Neural crest cell (in vitro differentiated cells): Measurements from ENCODE around the gene MICAL2. TPM values are rescaled to one million over a fixed set of nuclear protein-coding genes. Genes with fewer than 3 reads are reported as not detected.

Experiments used
- DNase-seq: peaks from one replicate; pipeline ENCODE4 v3.0.0; 2021; ENCODE audit warnings: low read depth, mixed read lengths, low spot score
- H3K27ac Mint-ChIP-seq: one replicate; pipeline ENCODE4 v1.8.0; 2021; ENCODE audit warnings: mild to moderate bottlenecking, mixed read lengths; ENCODE audit not compliant: unreplicated experiment
- H3K27me3 Mint-ChIP-seq: 2 replicates; pipeline ENCODE4 v1.8.0; 2021; ENCODE audit warnings: low read depth, mild to moderate bottlenecking, mixed read lengths
- H3K36me3 Mint-ChIP-seq: 2 replicates; pipeline ENCODE4 v1.8.0; 2021; ENCODE audit warnings: low read depth, mild to moderate bottlenecking, mixed read lengths
- H3K4me1 Mint-ChIP-seq: 2 replicates; pipeline ENCODE4 v1.8.0; 2021; ENCODE audit warnings: mixed read lengths
- H3K4me3 Mint-ChIP-seq: one replicate; pipeline ENCODE4 v1.8.0; 2021; ENCODE audit warnings: mild to moderate bottlenecking, mixed read lengths
- H3K9me3 Mint-ChIP-seq: 2 replicates; pipeline ENCODE4 v1.8.0; 2021; ENCODE audit warnings: mixed read lengths
- total RNA-seq: library from RNA; stranded (reverse); gene quantifications from 2 replicates; pipeline ENCODE4 v1.2.1, GENCODE V29; 2021
- TF ChIP-seq, protein P1 (sequence below): fragments of 200-600 bp; sonication (generic); conservative IDR thresholded peaks from 2 replicates; pipeline ENCODE4 v1.5.0; 2021; ENCODE audit warnings: antibody characterized with exemption, mild to moderate bottlenecking

MICAL2 gene
- total RNA-seq, 1 donor from 2014 or later: 1.1 TPM

DNA sequence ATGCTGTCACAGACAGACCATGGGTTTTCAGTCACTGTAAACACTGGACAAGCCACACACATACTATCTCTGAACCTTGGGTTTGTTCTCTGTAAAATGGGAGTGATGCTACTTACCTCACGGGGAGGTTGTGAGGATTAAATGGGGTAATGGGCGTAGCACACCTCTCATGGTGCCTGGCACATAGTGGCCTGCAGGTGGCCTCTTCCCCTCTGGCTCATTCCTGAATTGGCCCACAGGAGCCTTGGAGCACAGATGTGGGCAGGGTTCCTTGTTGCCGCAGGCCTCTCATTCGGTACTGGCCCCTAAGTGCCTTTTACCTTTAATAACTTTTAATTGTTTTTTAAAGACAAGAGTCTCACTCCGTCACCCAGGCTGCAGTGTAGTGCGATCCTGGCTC is 11.7 kb downstream of the MICAL2 start:
- no peaks in the 10 kb centered on the region for H3K9me3 Mint-ChIP-seq
- DNase-seq: no peak
- no peak overlapping the region for H3K4me3 Mint-ChIP-seq
- H3K27ac Mint-ChIP-seq: no peak overlapping the region
- peaks cover 7% of the 10 kb centered on the region for H3K27me3 Mint-ChIP-seq
- TF ChIP-seq, protein P1, sequence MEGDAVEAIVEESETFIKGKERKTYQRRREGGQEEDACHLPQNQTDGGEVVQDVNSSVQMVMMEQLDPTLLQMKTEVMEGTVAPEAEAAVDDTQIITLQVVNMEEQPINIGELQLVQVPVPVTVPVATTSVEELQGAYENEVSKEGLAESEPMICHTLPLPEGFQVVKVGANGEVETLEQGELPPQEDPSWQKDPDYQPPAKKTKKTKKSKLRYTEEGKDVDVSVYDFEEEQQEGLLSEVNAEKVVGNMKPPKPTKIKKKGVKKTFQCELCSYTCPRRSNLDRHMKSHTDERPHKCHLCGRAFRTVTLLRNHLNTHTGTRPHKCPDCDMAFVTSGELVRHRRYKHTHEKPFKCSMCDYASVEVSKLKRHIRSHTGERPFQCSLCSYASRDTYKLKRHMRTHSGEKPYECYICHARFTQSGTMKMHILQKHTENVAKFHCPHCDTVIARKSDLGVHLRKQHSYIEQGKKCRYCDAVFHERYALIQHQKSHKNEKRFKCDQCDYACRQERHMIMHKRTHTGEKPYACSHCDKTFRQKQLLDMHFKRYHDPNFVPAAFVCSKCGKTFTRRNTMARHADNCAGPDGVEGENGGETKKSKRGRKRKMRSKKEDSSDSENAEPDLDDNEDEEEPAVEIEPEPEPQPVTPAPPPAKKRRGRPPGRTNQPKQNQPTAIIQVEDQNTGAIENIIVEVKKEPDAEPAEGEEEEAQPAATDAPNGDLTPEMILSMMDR: peak; percentile 44
- H3K4me1 Mint-ChIP-seq: peaks cover 8% of the 10 kb centered on the region
- H3K36me3 Mint-ChIP-seq: no peaks in the 10 kb centered on the region

DNA sequence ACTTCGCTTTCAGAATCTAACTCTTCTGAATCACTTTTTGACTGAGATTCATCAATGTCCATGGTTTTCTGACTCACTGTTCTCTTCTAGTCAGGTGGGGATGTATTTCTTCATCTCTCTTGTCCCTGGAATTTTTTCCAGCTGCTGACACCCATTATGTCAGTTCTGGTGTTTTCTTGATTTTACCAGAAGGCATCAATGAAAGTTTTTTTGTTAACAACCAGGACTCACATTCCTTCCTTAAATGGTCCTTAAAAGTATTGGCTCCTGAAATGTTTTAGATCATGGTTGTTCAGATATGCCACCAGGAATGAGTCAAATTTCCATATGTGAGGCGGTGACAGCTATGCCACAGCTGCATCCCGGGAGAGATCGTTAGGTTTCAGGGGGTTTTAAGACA is 12.9 kb downstream of the MICAL2 start:
- TF ChIP-seq, protein P1: no peak
- Mint-ChIP-seq H3K9me3 (no peaks in the 10 kb centered on the region), H3K4me1 (peaks cover 8% of the 10 kb centered on the region), H3K27ac (no peak overlapping the region), H3K36me3 (no peaks in the 10 kb centered on the region), H3K27me3 (peaks cover 11% of the 10 kb centered on the region), H3K4me3 (no peak overlapping the region)
- no peak for DNase-seq

DNA sequence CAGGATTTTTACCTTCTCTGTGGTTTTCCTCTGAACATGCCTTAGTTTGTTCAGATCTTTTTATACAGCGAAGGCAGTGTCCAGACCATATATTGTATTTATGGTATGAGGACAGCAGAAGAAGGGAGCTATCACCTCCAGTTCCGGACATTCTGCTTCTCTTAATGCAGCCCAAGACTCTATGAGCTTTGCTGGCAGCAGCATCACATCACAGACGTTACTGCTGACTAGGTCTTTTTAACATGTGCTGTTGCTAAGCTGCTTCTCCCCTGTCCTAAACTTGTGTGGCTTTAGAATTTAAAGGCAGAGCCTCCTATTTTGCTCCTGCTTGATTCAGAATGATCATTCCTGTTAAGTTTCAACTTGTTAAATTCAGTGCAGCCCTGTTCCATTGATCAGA is 13.4 kb downstream of the MICAL2 start:
- no peak overlapping the region for H3K4me3 Mint-ChIP-seq
- H3K27ac Mint-ChIP-seq: no peak overlapping the region
- H3K27me3 Mint-ChIP-seq: peaks cover 11% of the 10 kb centered on the region
- H3K36me3 Mint-ChIP-seq: no peaks in the 10 kb centered on the region
- TF ChIP-seq, protein P1: no peak
- DNase-seq: no peak
- H3K9me3 Mint-ChIP-seq: no peaks in the 10 kb centered on the region
- peaks cover 8% of the 10 kb centered on the region for H3K4me1 Mint-ChIP-seq

DNA sequence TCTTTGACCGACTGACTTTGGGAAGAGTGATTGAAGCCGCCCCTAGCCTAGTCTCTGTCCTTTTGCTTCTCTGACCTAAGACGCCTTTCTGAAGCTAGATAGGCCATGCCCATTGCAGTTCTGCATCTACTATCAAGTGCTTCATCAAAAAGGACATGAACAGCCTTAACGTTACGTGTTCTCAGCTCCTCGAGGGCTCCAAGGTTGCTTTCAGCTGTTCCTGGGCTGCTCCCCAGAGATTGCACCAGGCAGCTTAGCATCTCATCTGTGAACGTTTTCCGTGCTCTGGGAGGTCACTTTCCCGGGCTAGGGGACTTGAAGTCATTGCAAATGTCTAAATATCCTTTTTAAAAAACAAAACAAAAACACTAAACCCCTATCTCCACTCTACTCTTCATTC is 13.9 kb downstream of the MICAL2 start:
- peaks cover 8% of the 10 kb centered on the region for H3K4me1 Mint-ChIP-seq

DNA sequence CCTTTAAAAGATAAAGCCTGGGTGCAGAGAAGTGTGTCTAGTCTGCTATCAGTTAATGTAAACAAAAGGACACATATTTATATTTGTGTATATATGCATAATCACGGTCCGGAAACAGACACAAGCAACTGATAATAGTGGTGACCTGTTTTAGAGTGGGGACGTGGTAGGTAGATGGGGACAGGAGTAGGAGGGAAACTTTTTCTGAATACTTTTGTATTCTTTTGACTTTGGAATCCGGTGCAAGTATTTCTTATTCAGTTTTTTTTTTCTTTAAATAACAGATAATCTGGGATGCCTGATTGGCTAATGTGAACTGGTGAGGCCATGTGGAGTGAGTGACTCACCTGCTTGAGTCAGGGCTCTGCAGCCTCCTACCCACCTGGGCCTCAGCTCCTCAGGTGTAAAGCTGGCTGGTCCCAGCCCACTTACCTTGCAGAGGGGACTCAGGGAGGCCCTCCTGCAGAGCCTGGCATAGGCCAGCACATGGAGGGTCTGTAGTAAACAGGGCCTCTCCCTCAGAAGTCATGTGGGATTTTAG is 15.3 kb downstream of the MICAL2 start:
- Mint-ChIP-seq H3K4me3 (no peak overlapping the region), H3K4me1 (no peaks in the 10 kb centered on the region), H3K27me3 (peaks cover 9% of the 10 kb centered on the region), H3K9me3 (no peaks in the 10 kb centered on the region), H3K27ac (no peak overlapping the region), H3K36me3 (no peaks in the 10 kb centered on the region)
- TF ChIP-seq, protein P1: no peak
- no peak for DNase-seq

More for the DNA sequence above, 13.9 kb downstream of the MICAL2 start:
- DNase-seq: no peak
- no peak overlapping the region for H3K27ac Mint-ChIP-seq
- H3K36me3 Mint-ChIP-seq: no peaks in the 10 kb centered on the region
- H3K4me3 Mint-ChIP-seq: no peak overlapping the region
- no peaks in the 10 kb centered on the region for H3K9me3 Mint-ChIP-seq
- TF ChIP-seq, protein P1: no peak
- H3K27me3 Mint-ChIP-seq: peaks cover 11% of the 10 kb centered on the region
